BE2C (cell line): ENCODE measurements around the gene IL1RL2.

Experiments used
- DNase-seq: peaks from one replicate; pipeline ENCODE4 v3.0.0-alpha.2; 2020
- H3K27me3 ChIP-seq: fragments of 250-450 bp; sonication (Bioruptor Pico); 2 replicates; pipeline ENCODE4 v1.5.1; 2020; ENCODE audit warnings: mild to moderate bottlenecking
- H3K36me3 ChIP-seq: fragments of 250-450 bp; sonication (Bioruptor Pico); 2 replicates; pipeline ENCODE4 v1.5.1; 2020; ENCODE audit warnings: mild to moderate bottlenecking
- H3K4me1 ChIP-seq: fragments of 250-450 bp; sonication (Bioruptor Pico); 2 replicates; pipeline ENCODE4 v1.5.1; 2020
- H3K4me3 ChIP-seq: 2 replicates; pipeline ENCODE4 v1.5.1; 2011; ENCODE audit warnings: low read depth, low read length
- H3K9me3 ChIP-seq: fragments of 250-450 bp; sonication (Bioruptor Pico); 2 replicates; pipeline ENCODE4 v1.5.1; 2020
- CTCF ChIP-seq: IDR thresholded peaks from 2 replicates; pipeline ENCODE4 v1.5.1; 2012; ENCODE audit warnings: mild to moderate bottlenecking, low read depth, low read length

The IL1RL2 gene

GRCh38 chr2:102269200-102269524 lies 82.3 kb downstream of the IL1RL2 start:
- no peak for TF ChIP-seq CTCF
- H3K36me3 ChIP-seq, result no peaks in the 10 kb centered on the region
- H3K4me1 ChIP-seq, result no peaks in the 10 kb centered on the region
- no peak overlapping the region for H3K4me3 ChIP-seq
- no peaks in the 10 kb centered on the region for H3K9me3 ChIP-seq
- H3K27me3 ChIP-seq, result no peaks in the 10 kb centered on the region
- DNase-seq, result no peak

GRCh38 chr2:102271844-102272243 lies 85.0 kb downstream of the IL1RL2 start:
- Histone ChIP-seq H3K36me3 (no peaks in the 10 kb centered on the region), H3K4me3 (no peak overlapping the region), H3K4me1 (no peaks in the 10 kb centered on the region), H3K27me3 (no peaks in the 10 kb centered on the region), H3K9me3 (no peaks in the 10 kb centered on the region)
- DNase-seq, result no peak
- no peak for TF ChIP-seq CTCF

- H3K27me3 ChIP-seq, result no peaks in the 10 kb centered on the region
- no peak for DNase-seq
- no peaks in the 10 kb centered on the region for H3K9me3 ChIP-seq
- TF ChIP-seq CTCF, result no peak
- H3K4me1 ChIP-seq, result no peaks in the 10 kb centered on the region
- H3K4me3 ChIP-seq, result no peak overlapping the region
- H3K36me3 ChIP-seq, result no peaks in the 10 kb centered on the region
These were observed 86.9 kb downstream of the IL1RL2 start for GRCh38 chr2:102273619-102274211.

GRCh38 chr2:102276549-102277201 lies 89.9 kb downstream of the IL1RL2 start:
- no peaks in the 10 kb centered on the region for H3K36me3 ChIP-seq
- H3K4me1 ChIP-seq, result no peaks in the 10 kb centered on the region
- no peaks in the 10 kb centered on the region for H3K27me3 ChIP-seq
- H3K4me3 ChIP-seq, result no peak overlapping the region
- H3K9me3 ChIP-seq, result no peaks in the 10 kb centered on the region
- DNase-seq, result no peak
- TF ChIP-seq CTCF, result no peak

- H3K4me1 ChIP-seq, result no peaks in the 10 kb centered on the region
- no peak for TF ChIP-seq CTCF
- H3K36me3 ChIP-seq, result no peaks in the 10 kb centered on the region
- no peaks in the 10 kb centered on the region for H3K9me3 ChIP-seq
- no peaks in the 10 kb centered on the region for H3K27me3 ChIP-seq
- H3K4me3 ChIP-seq, result no peak overlapping the region
- DNase-seq, result no peak
These were observed 90.4 kb downstream of the IL1RL2 start for GRCh38 chr2:102277202-102277700.

- Histone ChIP-seq H3K4me1 (no peaks in the 10 kb centered on the region), H3K36me3 (no peaks in the 10 kb centered on the region), H3K9me3 (no peaks in the 10 kb centered on the region), H3K27me3 (no peaks in the 10 kb centered on the region), H3K4me3 (no peak overlapping the region)
- no peak for DNase-seq
- TF ChIP-seq CTCF, result no peak
These were observed 92.0 kb downstream of the IL1RL2 start for GRCh38 chr2:102278720-102279390.
